Breast epithelium (tissue), 4 donors: Measurements from ENCODE around the gene SSX2IP. TPM values are rescaled to one million over a fixed set of nuclear protein-coding genes. Genes with fewer than 3 reads are reported as not detected.

ENCODE experiments used
- DNase-seq, 2 donors: peaks; one replicate each; pipeline ENCODE4 v3.0.0-alpha.2; 2019; ENCODE audit warnings: low spot score in 2 of 2
- H3K27ac ChIP-seq, 2 donors: fragments of 200-600 bp; sonication (generic) in 1 of 2; one replicate each; pipeline ENCODE4 v1.5.1; 2016 to 2019; ENCODE audit warnings: mild to moderate bottlenecking in 1 of 2
- H3K27me3 ChIP-seq, 2 donors: fragments of 200-600 bp; sonication (generic) in 1 of 2; one replicate each; pipeline versions ENCODE4 v1.5.1 to v1.6.0; 2017 to 2019; ENCODE audit warnings: control low read depth in 1 of 2, mild to moderate bottlenecking in 1 of 2
- H3K36me3 ChIP-seq: fragments of 200-600 bp; one replicate; pipeline ENCODE4 v1.5.1; 2019
- H3K4me1 ChIP-seq, 2 donors: fragments of 200-600 bp; sonication (generic); one replicate each; pipeline ENCODE4 v1.5.1; 2016 to 2019; ENCODE audit warnings: control low read depth in 1 of 2
- H3K4me3 ChIP-seq, 3 donors: fragments of 200-600 bp; sonication (generic); 1 replicate in 2 of 3; 2 replicates in 1 of 3; pipeline ENCODE4 v1.5.1; 2016 to 2019; ENCODE audit warnings: mild to moderate bottlenecking in 3 of 3, moderate library complexity in 2 of 3
- H3K9me3 ChIP-seq, 2 donors: fragments of 200-600 bp; sonication (generic) in 1 of 2; one replicate each; pipeline ENCODE4 v1.5.1; 2016 to 2019; ENCODE audit warnings: control low read depth in 1 of 2
- POLR2A ChIP-seq: fragments of 450-650 bp; IDR thresholded peaks from one replicate; pipeline ENCODE4 v1.6.1; 2016; ENCODE audit warnings: antibody characterized with exemption, mild to moderate bottlenecking, moderate library complexity
- POLR2AphosphoS5 ChIP-seq, 3 donors: sonication (generic); formaldehyde crosslinking; IDR thresholded peaks; one replicate each; pipeline ENCODE4 v1.6.1; 2017; ENCODE audit warnings: antibody characterized with exemption in 3 of 3
- intact Hi-C: fragments of 100-400 bp; cut with DNase I; formaldehyde crosslinking; loops from one replicate; pipeline ENCODE4 v1.15.1; 2023; ENCODE audit warnings: low total_unique reads
- total RNA-seq, 3 donors: library from RNA; depleted of rRNA; stranded (reverse); fragments of >200 nt; gene quantifications; one replicate each; pipeline ENCODE4 v1.1.0, GENCODE V29; 2016
- TF ChIP-seq, protein P1 (sequence below), 3 donors: fragments of 450-650 bp; IDR thresholded peaks; one replicate each; pipeline ENCODE4 v1.5.1; 2016 to 2017; ENCODE audit warnings: antibody characterized with exemption in 3 of 3, mild to moderate bottlenecking in 3 of 3, moderate library complexity in 3 of 3

SSX2IP gene
- total RNA-seq, 3 donors from 2014 or later: 1.1 to 11.0 (median 4.3) TPM

DNA sequence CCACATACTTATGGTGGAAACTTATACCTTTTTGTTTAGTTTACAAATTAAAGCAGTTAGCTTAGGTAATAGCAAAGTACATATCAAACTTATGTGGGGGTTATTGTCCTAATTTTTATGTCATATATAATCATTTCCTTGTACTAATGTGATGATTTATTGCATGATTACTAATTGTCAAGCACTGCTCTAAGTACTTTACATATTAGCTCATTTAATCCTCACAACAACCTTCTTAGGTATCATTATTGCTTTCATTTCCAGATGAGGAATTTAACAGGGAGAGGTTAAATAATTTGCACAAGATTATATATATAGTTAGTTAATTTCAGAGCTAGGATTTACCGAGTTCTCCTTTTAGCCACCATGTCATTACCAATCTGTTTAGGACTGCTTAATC is 11.9 kb upstream of the SSX2IP start:
- no peak for DNase-seq
- no peak overlapping the region for H3K27ac ChIP-seq
- H3K36me3 ChIP-seq: no peaks in the 10 kb centered on the region
- no peaks in the 10 kb centered on the region for H3K4me1 ChIP-seq
- no peaks in the 10 kb centered on the region for H3K9me3 ChIP-seq
- intact Hi-C loops: no loop called here
- no peak overlapping the region for H3K4me3 ChIP-seq
- peaks cover 0 to 3% of the 10 kb centered on the region in 2 donors for H3K27me3 ChIP-seq
- TF ChIP-seq POLR2A (no peak), POLR2AphosphoS5 (IDR thresholded peaks at IDR 0.05) (no peak)
- TF ChIP-seq, protein P1, sequence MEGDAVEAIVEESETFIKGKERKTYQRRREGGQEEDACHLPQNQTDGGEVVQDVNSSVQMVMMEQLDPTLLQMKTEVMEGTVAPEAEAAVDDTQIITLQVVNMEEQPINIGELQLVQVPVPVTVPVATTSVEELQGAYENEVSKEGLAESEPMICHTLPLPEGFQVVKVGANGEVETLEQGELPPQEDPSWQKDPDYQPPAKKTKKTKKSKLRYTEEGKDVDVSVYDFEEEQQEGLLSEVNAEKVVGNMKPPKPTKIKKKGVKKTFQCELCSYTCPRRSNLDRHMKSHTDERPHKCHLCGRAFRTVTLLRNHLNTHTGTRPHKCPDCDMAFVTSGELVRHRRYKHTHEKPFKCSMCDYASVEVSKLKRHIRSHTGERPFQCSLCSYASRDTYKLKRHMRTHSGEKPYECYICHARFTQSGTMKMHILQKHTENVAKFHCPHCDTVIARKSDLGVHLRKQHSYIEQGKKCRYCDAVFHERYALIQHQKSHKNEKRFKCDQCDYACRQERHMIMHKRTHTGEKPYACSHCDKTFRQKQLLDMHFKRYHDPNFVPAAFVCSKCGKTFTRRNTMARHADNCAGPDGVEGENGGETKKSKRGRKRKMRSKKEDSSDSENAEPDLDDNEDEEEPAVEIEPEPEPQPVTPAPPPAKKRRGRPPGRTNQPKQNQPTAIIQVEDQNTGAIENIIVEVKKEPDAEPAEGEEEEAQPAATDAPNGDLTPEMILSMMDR (IDR thresholded peaks at IDR 0.05): no peak

- Histone ChIP-seq H3K9me3 (no peaks in the 10 kb centered on the region), H3K4me1 (no peaks in the 10 kb centered on the region), H3K4me3 (no peak overlapping the region), H3K27me3 (peaks cover 0 to 3% of the 10 kb centered on the region in 2 donors), H3K27ac (no peak overlapping the region), H3K36me3 (no peaks in the 10 kb centered on the region)
- no peak for TF ChIP-seq POLR2AphosphoS5 (IDR thresholded peaks at IDR 0.05)
- TF ChIP-seq, protein P1 (IDR thresholded peaks at IDR 0.05): no peak
- TF ChIP-seq POLR2A: no peak
- no peak for DNase-seq
- intact Hi-C loops: no loop called here
Observed at GRCh38 chr1:84701376-84701775, 11.1 kb upstream of the SSX2IP start.

GRCh38 chr1:84700070-84700469 is 9.8 kb upstream of the SSX2IP start:
- no peak overlapping the region for H3K27ac ChIP-seq
- intact Hi-C loops: no loop called here
- H3K27me3 ChIP-seq: peaks cover 0 to 3% of the 10 kb centered on the region in 2 donors
- no peaks in the 10 kb centered on the region for H3K9me3 ChIP-seq
- H3K36me3 ChIP-seq: no peaks in the 10 kb centered on the region
- H3K4me1 ChIP-seq: no peaks in the 10 kb centered on the region
- TF ChIP-seq POLR2A: no peak
- TF ChIP-seq POLR2AphosphoS5 (IDR thresholded peaks at IDR 0.05): no peak
- TF ChIP-seq, protein P1 (IDR thresholded peaks at IDR 0.05): no peak
- no peak overlapping the region for H3K4me3 ChIP-seq
- no peak for DNase-seq

DNA sequence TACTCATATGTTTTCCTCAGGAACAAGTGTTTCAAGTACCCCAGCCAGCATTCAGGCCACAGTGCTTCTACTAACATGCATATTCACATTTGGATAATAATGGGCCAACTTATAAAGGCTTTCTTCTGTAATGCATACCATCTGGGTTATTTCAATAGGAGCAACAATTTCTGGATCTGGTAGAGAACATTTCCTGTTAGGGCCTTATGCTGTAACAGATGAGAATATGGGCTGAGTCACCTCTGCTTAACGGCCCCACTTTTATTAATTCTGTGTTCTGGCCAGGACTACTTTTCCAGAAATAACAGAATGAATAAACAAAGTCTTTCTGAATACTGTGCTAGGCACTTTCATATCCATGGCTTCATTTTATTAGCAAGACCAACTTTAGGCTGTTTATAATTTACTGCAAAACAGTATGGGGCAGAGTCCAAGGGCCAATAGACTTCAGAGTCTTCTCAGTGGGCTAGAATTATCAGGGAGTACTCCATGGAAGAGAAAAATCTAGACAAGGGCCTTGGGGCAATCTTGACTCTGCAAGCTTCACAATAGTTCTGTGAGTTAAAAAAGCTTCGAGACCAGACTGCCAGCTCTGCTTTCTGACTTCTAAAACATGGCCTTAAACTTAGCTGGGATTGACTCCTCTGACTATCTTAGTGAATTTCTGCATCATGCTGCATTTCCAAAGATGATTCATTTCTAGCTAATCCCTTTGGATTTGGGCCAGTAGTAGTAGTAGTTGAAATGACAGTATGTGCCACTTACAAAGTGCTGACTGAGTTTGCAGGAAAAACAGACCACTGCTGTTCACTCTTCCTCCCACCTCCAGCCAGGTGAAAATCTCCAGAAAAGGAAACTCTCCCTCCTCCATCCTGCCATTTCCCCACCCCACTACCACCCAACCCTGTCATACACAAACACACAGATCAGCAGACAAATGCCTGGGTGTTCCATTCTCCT is 8.2 kb upstream of the SSX2IP start:
- no peaks in the 10 kb centered on the region for H3K4me1 ChIP-seq
- H3K27me3 ChIP-seq: peaks cover 0 to 3% of the 10 kb centered on the region in 2 donors
- H3K4me3 ChIP-seq: no peak overlapping the region
- H3K36me3 ChIP-seq: no peaks in the 10 kb centered on the region
- H3K9me3 ChIP-seq: no peaks in the 10 kb centered on the region
- TF ChIP-seq, protein P1 (IDR thresholded peaks at IDR 0.05): no peak
- H3K27ac ChIP-seq: peak overlapping the region in 1 of 2 donors; percentile 69
- intact Hi-C loops: no loop called here
- DNase-seq: no peak

DNA sequence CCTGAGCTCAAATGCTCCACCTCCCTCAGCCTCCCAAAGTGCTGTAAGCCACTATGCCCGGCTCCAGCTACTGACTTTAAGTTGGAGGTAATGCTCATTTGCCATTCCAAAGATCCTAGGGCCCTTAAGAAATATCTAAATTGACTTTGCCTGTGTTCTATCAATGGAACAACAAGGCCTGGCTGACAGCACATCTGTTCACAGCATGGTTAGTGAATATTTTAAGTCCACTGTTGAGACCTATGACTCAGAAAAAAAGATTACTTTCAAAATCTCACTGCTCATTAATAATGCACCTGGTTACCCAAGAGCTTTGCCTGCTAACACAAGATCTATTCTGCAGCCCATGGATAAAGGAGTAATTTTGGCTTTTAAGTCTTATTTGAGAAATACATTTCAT is 3.5 kb upstream of the SSX2IP start:
- Histone ChIP-seq H3K36me3 (no peaks in the 10 kb centered on the region), H3K4me3 (no peak overlapping the region), H3K9me3 (no peaks in the 10 kb centered on the region), H3K27ac (no peak overlapping the region), H3K27me3 (no peaks in the 10 kb centered on the region), H3K4me1 (no peaks in the 10 kb centered on the region)
- TF ChIP-seq POLR2A (no peak), POLR2AphosphoS5 (IDR thresholded peaks at IDR 0.05) (no peak)
- TF ChIP-seq, protein P1 (IDR thresholded peaks at IDR 0.05): no peak
- intact Hi-C loops: no loop called here
- no peak for DNase-seq
